Measurements from ENCODE around the gene ZRANB2. TPM values are rescaled to one million over a fixed set of nuclear protein-coding genes. Genes with fewer than 3 reads are reported as not detected.

The ZRANB2 gene
- polyA plus RNA-seq, 1 donor from 2014 or later: 181 TPM

GRCh38 chr1:71094913-71095312 lies 14.1 kb upstream of the ZRANB2 start:
- no peak overlapping the region for H2AFZ ChIP-seq (ENCODE audit: low read depth, low read length)
- H3K9ac ChIP-seq (ENCODE audit: low read length): no peak overlapping the region
- H3K9me3 ChIP-seq (ENCODE audit: low read length): no peaks in the 10 kb centered on the region
- no peaks in the 10 kb centered on the region for H4K20me1 ChIP-seq (ENCODE audit: insufficient read depth)
- H3K36me3 ChIP-seq (ENCODE audit: insufficient read depth, low read length): no peaks in the 10 kb centered on the region
- TF ChIP-seq EP300 (conservative IDR thresholded peaks at IDR 0.05; ENCODE audit: poor library complexity, severe bottlenecking) (peak; percentile 67), RAD21 (conservative IDR thresholded peaks at IDR 0.05) (no peak)
- H3K79me2 ChIP-seq (replicated peaks; ENCODE audit: insufficient read depth, low read length): no peaks in the 10 kb centered on the region
- H3K9me2 ChIP-seq (ENCODE audit: insufficient read depth, low read length): no peaks in the 10 kb centered on the region
- no peak overlapping the region for H3K4me3 ChIP-seq (ENCODE audit: low read length)
- H3K27ac ChIP-seq (ENCODE audit: low read length): no peak overlapping the region
- H3K4me2 ChIP-seq (ENCODE audit: low read length): no peak overlapping the region
- no peaks in the 10 kb centered on the region for H3K27me3 ChIP-seq (ENCODE audit: insufficient read depth, low read depth, low read length)
- H3F3A ChIP-seq (ENCODE audit: insufficient read depth, low read length, poor library complexity, severe bottlenecking): no peaks in the 10 kb centered on the region

- Histone ChIP-seq H3K9ac (ENCODE audit: low read length) (no peak overlapping the region), H2AFZ (ENCODE audit: low read depth, low read length) (no peak overlapping the region), H3K4me2 (ENCODE audit: low read length) (no peak overlapping the region), H3K79me2 (replicated peaks; ENCODE audit: insufficient read depth, low read length) (no peaks in the 10 kb centered on the region), H3K9me3 (ENCODE audit: low read length) (no peaks in the 10 kb centered on the region), H3K27me3 (ENCODE audit: insufficient read depth, low read depth, low read length) (no peaks in the 10 kb centered on the region), H4K20me1 (ENCODE audit: insufficient read depth) (no peaks in the 10 kb centered on the region), H3K36me3 (ENCODE audit: insufficient read depth, low read length) (no peaks in the 10 kb centered on the region), H3K9me2 (ENCODE audit: insufficient read depth, low read length) (no peaks in the 10 kb centered on the region), H3F3A (ENCODE audit: insufficient read depth, low read length, poor library complexity, severe bottlenecking) (no peaks in the 10 kb centered on the region), H3K4me3 (ENCODE audit: low read length) (no peak overlapping the region), H3K27ac (ENCODE audit: low read length) (no peak overlapping the region)
- TF ChIP-seq MXI1 (conservative IDR thresholded peaks at IDR 0.05; ENCODE audit: poor library complexity, severe bottlenecking) (no peak), RAD21 (conservative IDR thresholded peaks at IDR 0.05) (peak; percentile 83), POLR2AphosphoS5 (IDR thresholded peaks at IDR 0.05) (no peak), SMC3 (conservative IDR thresholded peaks at IDR 0.05; ENCODE audit: poor library complexity) (peak; percentile 75), EP300 (conservative IDR thresholded peaks at IDR 0.05; ENCODE audit: poor library complexity, severe bottlenecking) (no peak), CTCF (IDR thresholded peaks at IDR 0.05; ENCODE audit: poor library complexity, severe bottlenecking) (peak; percentile 76)
Observed at GRCh38 chr1:71093938-71094337, 13.1 kb upstream of the ZRANB2 start.

- H2AFZ ChIP-seq (ENCODE audit: low read depth, low read length): no peak overlapping the region
- no peaks in the 10 kb centered on the region for H3K9me3 ChIP-seq (ENCODE audit: low read length)
- no peaks in the 10 kb centered on the region for H3K27me3 ChIP-seq (ENCODE audit: insufficient read depth, low read depth, low read length)
- no peak overlapping the region for H3K4me2 ChIP-seq (ENCODE audit: low read length)
- H3K27ac ChIP-seq (ENCODE audit: low read length): no peak overlapping the region
- no peaks in the 10 kb centered on the region for H3F3A ChIP-seq (ENCODE audit: insufficient read depth, low read length, poor library complexity, severe bottlenecking)
- no peak for TF ChIP-seq POLR2AphosphoS5 (IDR thresholded peaks at IDR 0.05)
- TF ChIP-seq EZH2 (IDR thresholded peaks at IDR 0.05; ENCODE audit: borderline replicate concordance, insufficient read depth, low read length, poor library complexity, severe bottlenecking): no peak
- H4K20me1 ChIP-seq (ENCODE audit: insufficient read depth): no peaks in the 10 kb centered on the region
- H3K4me3 ChIP-seq (ENCODE audit: low read length): no peak overlapping the region
- no peaks in the 10 kb centered on the region for H3K79me2 ChIP-seq (replicated peaks; ENCODE audit: insufficient read depth, low read length)
- H3K9ac ChIP-seq (ENCODE audit: low read length): no peak overlapping the region
- H3K9me2 ChIP-seq (ENCODE audit: insufficient read depth, low read length): no peaks in the 10 kb centered on the region
- no peaks in the 10 kb centered on the region for H3K36me3 ChIP-seq (ENCODE audit: insufficient read depth, low read length)
Observed at GRCh38 chr1:71089536-71090270, 8.9 kb upstream of the ZRANB2 start.

All from neural cell (in vitro differentiated cells).